ENCODE results near the gene SLC22A23. TPM values are rescaled to one million over a fixed set of nuclear protein-coding genes. Genes with fewer than 3 reads are reported as not detected.

Gene SLC22A23
- total RNA-seq, 1 donor, result 18.1 TPM

DNA sequence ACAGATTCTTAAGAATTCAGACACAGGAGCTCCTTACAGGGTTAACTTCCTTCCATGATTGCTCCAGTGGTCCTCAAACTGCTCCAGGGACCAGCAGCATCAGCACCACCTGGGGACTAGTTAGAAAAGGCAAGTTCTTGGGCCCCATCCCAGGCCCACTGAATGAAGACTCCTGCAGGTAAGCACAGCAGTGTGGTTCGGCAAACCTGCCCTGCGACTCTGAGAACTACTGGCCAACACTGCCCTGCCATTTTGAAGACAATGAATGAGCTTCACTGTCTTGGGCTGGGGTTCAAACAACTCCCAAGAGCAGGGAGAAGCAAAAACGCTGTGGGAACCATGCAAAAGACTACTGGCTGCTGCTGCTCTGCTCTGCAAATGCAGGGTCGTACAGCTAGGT is 39.4 kb downstream of the SLC22A23 start:
- TF ChIP-seq, protein P1, sequence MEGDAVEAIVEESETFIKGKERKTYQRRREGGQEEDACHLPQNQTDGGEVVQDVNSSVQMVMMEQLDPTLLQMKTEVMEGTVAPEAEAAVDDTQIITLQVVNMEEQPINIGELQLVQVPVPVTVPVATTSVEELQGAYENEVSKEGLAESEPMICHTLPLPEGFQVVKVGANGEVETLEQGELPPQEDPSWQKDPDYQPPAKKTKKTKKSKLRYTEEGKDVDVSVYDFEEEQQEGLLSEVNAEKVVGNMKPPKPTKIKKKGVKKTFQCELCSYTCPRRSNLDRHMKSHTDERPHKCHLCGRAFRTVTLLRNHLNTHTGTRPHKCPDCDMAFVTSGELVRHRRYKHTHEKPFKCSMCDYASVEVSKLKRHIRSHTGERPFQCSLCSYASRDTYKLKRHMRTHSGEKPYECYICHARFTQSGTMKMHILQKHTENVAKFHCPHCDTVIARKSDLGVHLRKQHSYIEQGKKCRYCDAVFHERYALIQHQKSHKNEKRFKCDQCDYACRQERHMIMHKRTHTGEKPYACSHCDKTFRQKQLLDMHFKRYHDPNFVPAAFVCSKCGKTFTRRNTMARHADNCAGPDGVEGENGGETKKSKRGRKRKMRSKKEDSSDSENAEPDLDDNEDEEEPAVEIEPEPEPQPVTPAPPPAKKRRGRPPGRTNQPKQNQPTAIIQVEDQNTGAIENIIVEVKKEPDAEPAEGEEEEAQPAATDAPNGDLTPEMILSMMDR (IDR thresholded peaks at IDR 0.05; ENCODE audit: extremely low read depth, low read depth, low read length), result no peak
- Histone ChIP-seq H3K4me2 (ENCODE audit: insufficient read depth, low read length) (no peak overlapping the region), H3K36me3 (ENCODE audit: insufficient read depth, low read length) (no peaks in the 10 kb centered on the region), H3K27me3 (ENCODE audit: insufficient read depth, low read length) (no peaks in the 10 kb centered on the region), H3K4me3 (ENCODE audit: insufficient read depth, low read length) (no peak overlapping the region), H2AFZ (ENCODE audit: low read length) (no peak overlapping the region), H3K4me1 (ENCODE audit: insufficient read depth, low read length) (peaks cover 22% of the 10 kb centered on the region), H4K20me1 (ENCODE audit: insufficient read depth, low read length) (no peaks in the 10 kb centered on the region), H3K79me2 (ENCODE audit: insufficient read depth, low read length) (peaks cover 8% of the 10 kb centered on the region), H3K27ac (ENCODE audit: low read depth, low read length) (no peak overlapping the region), H3K9me3 (ENCODE audit: low read depth, low read length) (no peaks in the 10 kb centered on the region)
- no peak for DNase-seq (ENCODE audit: insufficient read length, low spot score, missing footprints)

DNA sequence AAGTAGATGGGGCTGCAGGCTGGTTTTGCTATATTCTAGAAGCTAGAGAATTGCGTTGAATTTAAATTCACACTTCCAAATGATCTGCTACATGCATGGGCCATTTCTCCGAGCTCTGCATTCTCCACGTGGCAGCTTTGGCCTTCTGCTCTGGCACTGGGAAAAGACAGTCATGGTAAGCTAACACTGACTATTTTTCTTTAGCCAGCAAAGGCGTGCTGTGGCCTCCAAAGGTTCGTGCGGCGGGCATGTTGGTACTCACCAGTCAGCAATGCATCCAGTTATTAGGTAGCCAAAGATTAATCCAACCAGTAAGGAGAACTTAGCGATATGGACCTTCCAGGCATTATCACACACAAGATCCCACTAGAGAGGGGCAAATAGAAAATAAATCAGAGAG is 41.4 kb downstream of the SLC22A23 start:
- DNase-seq (ENCODE audit: insufficient read length, low spot score, missing footprints), result no peak
- no peak overlapping the region for H3K4me2 ChIP-seq (ENCODE audit: insufficient read depth, low read length)
- TF ChIP-seq, protein P1 (IDR thresholded peaks at IDR 0.05; ENCODE audit: extremely low read depth, low read depth, low read length), result no peak

DNA sequence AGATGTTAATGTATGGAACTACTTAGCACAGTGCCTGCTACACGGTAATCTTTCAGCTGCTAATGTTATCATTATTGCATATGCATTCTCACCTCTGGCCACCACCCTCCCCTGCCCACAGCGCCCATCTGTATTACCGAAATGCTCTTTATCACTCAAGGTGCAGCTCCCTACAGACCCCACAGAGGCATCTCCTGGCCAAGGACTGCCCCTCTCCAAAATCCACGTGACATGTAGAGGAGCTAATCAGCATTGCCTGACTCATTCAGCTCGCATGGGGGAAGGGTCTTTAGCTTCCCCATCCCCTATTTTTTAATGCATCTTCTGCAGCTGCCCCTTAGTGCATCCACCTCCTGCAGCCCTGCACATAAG is 41.8 kb downstream of the SLC22A23 start:
- H3K4me2 ChIP-seq (ENCODE audit: insufficient read depth, low read length), result no peak overlapping the region
- TF ChIP-seq, protein P1 (IDR thresholded peaks at IDR 0.05; ENCODE audit: extremely low read depth, low read depth, low read length), result no peak
- H3K79me2 ChIP-seq (ENCODE audit: insufficient read depth, low read length), result peaks cover 8% of the 10 kb centered on the region
- H3K36me3 ChIP-seq (ENCODE audit: insufficient read depth, low read length), result no peaks in the 10 kb centered on the region
- H4K20me1 ChIP-seq (ENCODE audit: insufficient read depth, low read length), result no peaks in the 10 kb centered on the region
- H3K27ac ChIP-seq (ENCODE audit: low read depth, low read length), result no peak overlapping the region
- no peaks in the 10 kb centered on the region for H3K9me3 ChIP-seq (ENCODE audit: low read depth, low read length)
- H3K4me3 ChIP-seq (ENCODE audit: insufficient read depth, low read length), result no peak overlapping the region
- no peaks in the 10 kb centered on the region for H3K27me3 ChIP-seq (ENCODE audit: insufficient read depth, low read length)
- no peak overlapping the region for H2AFZ ChIP-seq (ENCODE audit: low read length)
- H3K4me1 ChIP-seq (ENCODE audit: insufficient read depth, low read length), result peaks cover 10% of the 10 kb centered on the region
- no peak for DNase-seq (ENCODE audit: insufficient read length, low spot score, missing footprints)

More for the DNA sequence above, 41.4 kb downstream of the SLC22A23 start:
- peaks cover 8% of the 10 kb centered on the region for H3K79me2 ChIP-seq (ENCODE audit: insufficient read depth, low read length)
- no peaks in the 10 kb centered on the region for H3K27me3 ChIP-seq (ENCODE audit: insufficient read depth, low read length)
- H3K9me3 ChIP-seq (ENCODE audit: low read depth, low read length), result no peaks in the 10 kb centered on the region
- H4K20me1 ChIP-seq (ENCODE audit: insufficient read depth, low read length), result no peaks in the 10 kb centered on the region
- no peak overlapping the region for H3K27ac ChIP-seq (ENCODE audit: low read depth, low read length)
- peaks cover 13% of the 10 kb centered on the region for H3K4me1 ChIP-seq (ENCODE audit: insufficient read depth, low read length)
- H3K36me3 ChIP-seq (ENCODE audit: insufficient read depth, low read length), result no peaks in the 10 kb centered on the region
- H2AFZ ChIP-seq (ENCODE audit: low read length), result no peak overlapping the region
- H3K4me3 ChIP-seq (ENCODE audit: insufficient read depth, low read length), result no peak overlapping the region

DNA sequence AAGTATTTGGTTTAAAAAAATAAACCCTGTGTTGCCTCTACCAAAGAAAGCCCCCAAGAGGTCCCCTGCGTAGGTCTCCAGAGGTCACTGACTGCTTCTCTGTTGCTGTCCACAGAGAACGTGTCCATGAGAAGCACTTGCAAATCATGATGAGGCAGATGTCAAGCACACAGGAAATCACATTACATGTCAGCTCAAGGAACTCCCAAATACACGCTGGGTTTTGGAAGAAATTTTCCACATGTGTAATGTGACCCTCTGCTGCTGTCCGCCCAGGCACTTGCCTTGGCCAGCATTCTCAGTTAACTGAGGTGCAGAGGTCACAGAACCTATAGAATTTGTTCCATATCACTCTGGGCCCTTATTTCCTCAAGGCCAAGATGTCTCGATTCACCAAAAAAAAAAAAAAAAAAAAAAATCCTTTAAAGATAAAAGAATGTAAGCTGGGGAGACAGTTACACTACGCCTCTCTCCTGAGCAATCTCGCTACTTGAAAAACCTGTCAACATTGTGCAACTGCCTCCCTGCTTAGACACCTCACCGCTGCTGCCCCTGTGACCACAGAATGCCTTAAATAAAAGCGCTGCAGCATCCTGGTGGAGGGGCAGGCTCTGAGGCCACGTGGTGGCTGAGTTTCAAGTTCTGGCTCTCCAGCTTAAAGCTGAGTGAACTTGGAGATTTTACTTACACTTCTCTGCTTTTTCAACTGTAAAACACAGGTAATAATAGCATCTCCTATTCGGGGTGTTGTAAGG is 42.3 kb downstream of the SLC22A23 start:
- H3K4me3 ChIP-seq (ENCODE audit: insufficient read depth, low read length), result no peak overlapping the region
- DNase-seq (ENCODE audit: insufficient read length, low spot score, missing footprints), result no peak
- no peaks in the 10 kb centered on the region for H3K9me3 ChIP-seq (ENCODE audit: low read depth, low read length)
- peaks cover 4% of the 10 kb centered on the region for H3K4me1 ChIP-seq (ENCODE audit: insufficient read depth, low read length)
- no peak overlapping the region for H3K27ac ChIP-seq (ENCODE audit: low read depth, low read length)
- H2AFZ ChIP-seq (ENCODE audit: low read length), result no peak overlapping the region
- no peak overlapping the region for H3K4me2 ChIP-seq (ENCODE audit: insufficient read depth, low read length)
- no peaks in the 10 kb centered on the region for H3K27me3 ChIP-seq (ENCODE audit: insufficient read depth, low read length)
- H4K20me1 ChIP-seq (ENCODE audit: insufficient read depth, low read length), result no peaks in the 10 kb centered on the region
- H3K36me3 ChIP-seq (ENCODE audit: insufficient read depth, low read length), result no peaks in the 10 kb centered on the region
- TF ChIP-seq, protein P1 (IDR thresholded peaks at IDR 0.05; ENCODE audit: extremely low read depth, low read depth, low read length), result no peak
- H3K79me2 ChIP-seq (ENCODE audit: insufficient read depth, low read length), result peaks cover 8% of the 10 kb centered on the region

All from osteoblast (primary cell).